D721Med (cell line): Measurements from ENCODE around the gene SPATA20.

Experiments used
- DNase-seq: peaks from one replicate; pipeline ENCODE4 v3.0.0; 2011; ENCODE audit warnings: low spot score; ENCODE audit not compliant: insufficient read length
- FAIRE-seq: peaks from 2 replicates; lab custom pipeline; 2011; peaks lifted over from hg19 to GRCh38; lab: Jason Lieb, UNC
- CTCF ChIP-seq: IDR thresholded peaks from 2 replicates; pipeline ENCODE4 v1.5.1; 2012; ENCODE audit warnings: mild to moderate bottlenecking, control low read depth; ENCODE audit not compliant: insufficient read depth; ENCODE audit errors: missing control alignments

SPATA20 gene

GRCh38 chr17:50520483-50520882, 26.5 kb upstream of the SPATA20 start:
- FAIRE-seq (no peak), DNase-seq (no peak)
- no peak for TF ChIP-seq CTCF

GRCh38 chr17:50521514-50521913, 25.5 kb upstream of the SPATA20 start:
- TF ChIP-seq CTCF = no peak
- FAIRE-seq (no peak), DNase-seq (no peak)

GRCh38 chr17:50522766-50523165, 24.2 kb upstream of the SPATA20 start:
- TF ChIP-seq CTCF = no peak
- no peak for DNase-seq
- FAIRE-seq = no peak

- FAIRE-seq (no peak), DNase-seq (no peak)
- no peak for TF ChIP-seq CTCF
Observed at GRCh38 chr17:50523208-50523607, 23.8 kb upstream of the SPATA20 start.

- no peak for TF ChIP-seq CTCF
- FAIRE-seq = no peak
- DNase-seq = no peak
Observed at GRCh38 chr17:50524838-50525237, 22.1 kb upstream of the SPATA20 start.

- DNase-seq = no peak
- no peak for FAIRE-seq
- TF ChIP-seq CTCF = no peak
Observed at GRCh38 chr17:50527155-50527762, 19.7 kb upstream of the SPATA20 start.

GRCh38 chr17:50527949-50528474, 19.0 kb upstream of the SPATA20 start:
- FAIRE-seq (no peak), DNase-seq (no peak)
- no peak for TF ChIP-seq CTCF
